ENCODE measurements around the gene FPR2. TPM values are rescaled to one million over a fixed set of nuclear protein-coding genes. Genes with fewer than 3 reads are reported as not detected.

The FPR2 gene
- total and polyA plus RNA-seq, 2 experiments from 2014 or later: not detected

DNA sequence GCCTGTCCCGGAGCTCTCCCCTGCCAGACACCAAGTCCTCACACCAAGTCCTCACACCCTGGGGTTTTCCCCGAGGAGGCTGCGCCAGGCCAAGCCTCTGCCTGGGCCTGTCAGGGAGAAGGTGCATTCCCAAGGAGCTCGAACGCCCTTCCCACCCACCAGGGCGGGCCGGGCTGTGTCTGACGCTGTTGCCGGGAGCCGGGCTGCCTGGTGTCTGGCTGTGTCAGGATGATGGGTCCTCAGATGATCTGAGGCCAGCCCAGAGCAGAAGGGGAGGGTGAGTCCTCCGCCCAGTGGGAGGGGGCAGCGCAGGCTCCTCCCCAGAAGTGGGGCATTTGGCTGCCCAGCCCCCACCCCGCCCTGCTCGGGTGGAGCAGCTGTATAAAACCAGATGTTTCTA lies 34.9 kb upstream of the FPR2 start (continued):
- no peak for TF ChIP-seq ZNF462 (CRISPR knock-in tag; IDR thresholded peaks at IDR 0.05)
- TF ChIP-seq CREB1 (CRISPR knock-in tag; IDR thresholded peaks at IDR 0.05; ENCODE audit: low read depth): no peak
- no peak for TF ChIP-seq JUNB (IDR thresholded peaks at IDR 0.05; ENCODE audit: unreplicated experiment)
- no peak for TF ChIP-seq POLR2AphosphoS5 (IDR thresholded peaks at IDR 0.05; ENCODE audit: low read depth)

DNA sequence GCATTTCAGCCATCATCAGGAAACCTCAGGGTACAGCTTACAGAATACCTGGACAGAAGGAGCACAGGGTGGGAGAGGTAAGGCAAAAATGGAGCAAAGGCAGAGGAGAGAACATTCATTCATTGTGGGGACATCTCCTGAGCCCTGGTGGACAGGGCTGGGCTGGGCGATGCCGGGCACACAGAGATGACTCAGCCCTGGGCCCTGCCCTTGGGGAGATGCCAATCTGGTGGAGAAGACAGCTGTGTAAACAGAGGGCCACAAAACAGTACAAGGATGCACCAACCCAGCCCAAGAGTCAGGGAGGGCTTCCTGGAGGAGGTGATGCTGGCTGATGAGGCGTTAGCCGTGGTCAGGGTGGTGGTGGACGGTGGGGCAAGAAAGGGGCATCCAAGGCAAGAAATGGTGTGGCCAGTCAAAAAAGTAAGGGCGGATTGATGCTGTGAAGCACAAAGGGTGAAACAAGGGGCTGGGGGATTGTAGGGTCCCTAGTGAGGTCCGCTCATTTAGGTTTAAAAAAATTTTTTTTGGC lies 33.6 kb upstream of the FPR2 start:
- Mint-ChIP-seq H3K27ac (no peak overlapping the region), H3K9me3 (peaks cover 33% of the 10 kb centered on the region), H3K4me3 (no peak overlapping the region), H3K36me3 (ENCODE audit: low read depth) (peaks cover 13% of the 10 kb centered on the region), H3K27me3 (ENCODE audit: insufficient read depth, low read depth, poor library complexity) (peaks cover 19% of the 10 kb centered on the region), H3K4me1 (peaks cover 31% of the 10 kb centered on the region)
- ATAC-seq (no peak), DNase-seq (ENCODE audit: low spot score) (no peak)
- no peaks in the 10 kb centered on the region for H3F3A ChIP-seq (replicated peaks; ENCODE audit: low read depth)
- H3K9me2 ChIP-seq (ENCODE audit: insufficient read depth): no peaks in the 10 kb centered on the region
- no peak overlapping the region for H3K4me2 ChIP-seq
- H3K4me3 ChIP-seq: no peak overlapping the region
- no peaks in the 10 kb centered on the region for H4K20me1 ChIP-seq (replicated peaks; ENCODE audit: insufficient read depth)
- no peaks in the 10 kb centered on the region for H3K27me3 ChIP-seq (ENCODE audit: insufficient read depth)
- no peak overlapping the region for H2AFZ ChIP-seq
- H3K4me1 ChIP-seq (ENCODE audit: insufficient read depth): peaks cover 12% of the 10 kb centered on the region; the same call in 1 of the 2 replicates
- H3K27ac ChIP-seq (ENCODE audit: low read depth): no peak overlapping the region
- no peaks in the 10 kb centered on the region; the same call in 1 of the 2 replicates for H3K36me3 ChIP-seq (ENCODE audit: insufficient read depth)
- H3K79me2 ChIP-seq (replicated peaks; ENCODE audit: insufficient read depth): no peaks in the 10 kb centered on the region
- TF ChIP-seq EZH2 (IDR thresholded peaks at IDR 0.05; ENCODE audit: low read depth, unreplicated experiment) (no peak), POLR2AphosphoS5 (IDR thresholded peaks at IDR 0.05; ENCODE audit: low read depth) (no peak), ZNF462 (CRISPR knock-in tag; IDR thresholded peaks at IDR 0.05) (no peak), CREB1 (CRISPR knock-in tag; IDR thresholded peaks at IDR 0.05; ENCODE audit: low read depth) (no peak), EZH2phosphoT487 (IDR thresholded peaks at IDR 0.05; ENCODE audit: unreplicated experiment) (no peak), NANOG (IDR thresholded peaks at IDR 0.05; ENCODE audit: borderline replicate concordance) (no peak)
- TF ChIP-seq, protein P1, sequence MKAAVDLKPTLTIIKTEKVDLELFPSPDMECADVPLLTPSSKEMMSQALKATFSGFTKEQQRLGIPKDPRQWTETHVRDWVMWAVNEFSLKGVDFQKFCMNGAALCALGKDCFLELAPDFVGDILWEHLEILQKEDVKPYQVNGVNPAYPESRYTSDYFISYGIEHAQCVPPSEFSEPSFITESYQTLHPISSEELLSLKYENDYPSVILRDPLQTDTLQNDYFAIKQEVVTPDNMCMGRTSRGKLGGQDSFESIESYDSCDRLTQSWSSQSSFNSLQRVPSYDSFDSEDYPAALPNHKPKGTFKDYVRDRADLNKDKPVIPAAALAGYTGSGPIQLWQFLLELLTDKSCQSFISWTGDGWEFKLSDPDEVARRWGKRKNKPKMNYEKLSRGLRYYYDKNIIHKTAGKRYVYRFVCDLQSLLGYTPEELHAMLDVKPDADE (IDR thresholded peaks at IDR 0.05): no peak
